ENCODE measurements around the gene OR2AK2. TPM values are rescaled to one million over a fixed set of nuclear protein-coding genes. Genes with fewer than 3 reads are reported as not detected.

The OR2AK2 gene
- total and polyA plus RNA-seq, 2 donors (not counting 3 experiments of a cell fraction or from before 2014, with no cell fraction given): not detected

GRCh38 chr1:247919952-247920351 is 45.1 kb upstream of the OR2AK2 start, which contains the start of gene OR2T8:
OR2T8 (plus strand) TSS chr1:247920252; CDS start chr1:247921018, 766 bp downstream.
- H3K36me3 ChIP-seq (ENCODE audit: control insufficient read depth in 2 of 2, extremely low read depth in 1 of 2, insufficient read depth in 2 of 2, low read length in 2 of 2): no peaks in the 10 kb centered on the region
- no peak within 1 kb of the TSS for H3K9ac ChIP-seq (replicated peaks; ENCODE audit: extremely low read depth, insufficient read depth, low read length)
- no peak for FAIRE-seq
- H4K20me1 ChIP-seq (replicated peaks; ENCODE audit: control insufficient read depth, extremely low read depth, insufficient read depth, low read length): no peaks in the 10 kb centered on the region
- ChIA-PET CTCF (no interaction called here), POLR2A (no interaction called here)
- no peak within 1 kb of the TSS for H3K4me3 ChIP-seq (replicated peaks in 1 of 3; ENCODE audit: insufficient read depth in 1 of 3, low read depth in 1 of 3, low read length in 3 of 3)
- no peak within 1 kb of the TSS for H3K4me2 ChIP-seq (ENCODE audit: insufficient read depth, low read length)
- H3K27me3 ChIP-seq (ENCODE audit: control insufficient read depth in 2 of 2, insufficient read depth in 2 of 2, low read length in 2 of 2): no peaks in the 10 kb centered on the region
- no peaks in the 10 kb centered on the region for H3K4me1 ChIP-seq (ENCODE audit: control insufficient read depth, extremely low read depth, insufficient read depth, low read length)
- no peak for DNase-seq (ENCODE audit: low read depth, low spot score)
- H3K9me1 ChIP-seq (replicated peaks; ENCODE audit: control insufficient read depth, extremely low read depth, insufficient read depth, low read length): no peaks in the 10 kb centered on the region
- H3K9me3 ChIP-seq (replicated peaks; ENCODE audit: control insufficient read depth, insufficient read depth, low read length): peaks cover 5% of the 10 kb centered on the region
- no TSS peak for BruUV-seq (replicated peaks)
- intact Hi-C loops (cut with micrococcal nuclease) (no loop called here), dilution Hi-C loops (cut with MboI; ENCODE audit: extremely low pct_ligation_motif_present, low sequenced_read_pairs) (no loop called here)
- no peak within 1 kb of the TSS for H3K27ac ChIP-seq (ENCODE audit: insufficient read depth, low read depth, low read length)
- no peak for TF ChIP-seq POLR2A (IDR thresholded peaks at IDR 0.05; ENCODE audit: low read depth, low read length)
- no peak for TF ChIP-seq FOS (IDR thresholded peaks at IDR 0.05; ENCODE audit: borderline replicate concordance, insufficient read depth, low read length)
- no peak for TF ChIP-seq JUN (IDR thresholded peaks at IDR 0.05; ENCODE audit: borderline replicate concordance, insufficient read depth, insufficient read length, low read depth)
- TF ChIP-seq EZH2 (IDR thresholded peaks at IDR 0.05; ENCODE audit: borderline replicate concordance, low read depth, low read length, severe bottlenecking): no peak
- TF ChIP-seq MYC (IDR thresholded peaks at IDR 0.05; ENCODE audit: low read depth, low read length): no peak
- TF ChIP-seq MAX (IDR thresholded peaks at IDR 0.05; ENCODE audit: insufficient read depth, insufficient read length): no peak
- TF ChIP-seq GATA2 (IDR thresholded peaks at IDR 0.05; ENCODE audit: insufficient read depth, insufficient read length, low read depth, low read length): no peak
- no peak for TF ChIP-seq POLR2AphosphoS5 (IDR thresholded peaks at IDR 0.05; ENCODE audit: insufficient read depth, low read depth, low read length)
- no peak for TF ChIP-seq CTCF (IDR thresholded peaks at IDR 0.05; ENCODE audit: extremely low read depth in 1 of 2, insufficient read depth in 1 of 2, low read depth in 1 of 2, low read length in 2 of 2)
- no peak within 1 kb of the TSS for H2AFZ ChIP-seq (ENCODE audit: low read depth, low read length)
- H3K79me2 ChIP-seq (ENCODE audit: control insufficient read depth, insufficient read depth, low read length): no peaks in the 10 kb centered on the region

Data from endothelial cell of umbilical vein (primary cell).